Colonic mucosa (tissue), 4 donors: Measurements from ENCODE around the gene NEFH. TPM values are rescaled to one million over a fixed set of nuclear protein-coding genes. Genes with fewer than 3 reads are reported as not detected.

Experiments
- DNase-seq: peaks from one replicate; pipeline ENCODE4 v3.0.0-alpha.2; 2020
- H3K27ac ChIP-seq: fragments of 200-600 bp; one replicate; pipeline ENCODE4 v1.8.0; 2021
- H3K27me3 ChIP-seq: fragments of 200-600 bp; one replicate; pipeline ENCODE4 v1.8.0; 2021
- H3K36me3 ChIP-seq: fragments of 200-600 bp; one replicate; pipeline ENCODE4 v1.8.0; 2021
- H3K4me1 ChIP-seq: fragments of 200-600 bp; one replicate; pipeline ENCODE4 v1.8.0; 2021; ENCODE audit warnings: mild to moderate bottlenecking
- H3K4me3 ChIP-seq: fragments of 200-600 bp; one replicate; pipeline ENCODE4 v1.8.0; 2021
- H3K9ac ChIP-seq, 2 donors: one replicate each; pipeline ENCODE4 v1.7.0; 2013; ENCODE audit warnings: control low read depth in 2 of 2, low read depth in 2 of 2, low read length in 2 of 2
- H3K9me3 ChIP-seq: fragments of 200-600 bp; one replicate; pipeline ENCODE4 v1.8.0; 2021
- CTCF ChIP-seq: fragments of 200-600 bp; IDR thresholded peaks from one replicate; pipeline ENCODE4 v1.8.0; 2022; ENCODE audit warnings: antibody characterized with exemption, mild to moderate bottlenecking
- intact Hi-C: fragments of 100-400 bp; cut with DNase I; formaldehyde crosslinking; loops from one replicate; pipeline ENCODE4 v1.14.1; 2022
- total RNA-seq, 2 donors: library from RNA; stranded (reverse); fragmentation: NEBNext Ultra II Directional in 1 of 2; extraction: Animal tissue kit (Norgen Biotek cat#: 25700) in 1 of 2; gene quantifications; one replicate each; pipeline ENCODE4 v1.2.1, GENCODE V29; 2021
- donor health status: healthy.
- donor health status: DM: no; HTN: no; CAD: no.
- donor health status: DM: no; HTN: no; CAD: no.

Gene NEFH
- total RNA-seq, 2 donors from 2014 or later, result 0.42 TPM

DNA sequence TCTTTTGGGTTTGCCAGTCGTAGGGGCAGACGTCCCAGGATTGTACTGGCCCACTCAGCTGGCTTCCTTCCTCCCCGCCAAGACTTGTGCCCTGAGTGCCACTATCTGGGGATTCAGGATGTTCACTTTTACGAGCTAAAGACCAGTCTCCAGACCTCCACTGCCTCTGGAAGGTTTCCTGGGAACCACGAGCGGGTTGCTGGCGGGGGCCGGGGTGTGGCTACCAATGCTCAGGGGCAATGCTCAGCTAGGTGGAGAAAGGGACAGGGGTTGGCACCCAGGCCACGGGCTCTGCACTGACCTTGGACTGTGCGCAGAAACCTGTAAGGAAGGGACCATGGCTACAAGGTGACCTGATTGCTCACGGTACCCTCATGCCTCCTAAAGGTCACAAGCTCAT, 2.2 kb downstream of the NEFH start:
- Histone ChIP-seq H3K27ac (no peak overlapping the region), H3K27me3 (peaks cover 22% of the 10 kb centered on the region), H3K4me3 (no peak overlapping the region), H3K9me3 (no peaks in the 10 kb centered on the region), H3K9ac (no peak overlapping the region), H3K4me1 (no peaks in the 10 kb centered on the region), H3K36me3 (no peaks in the 10 kb centered on the region)
- DNase-seq, result no peak
- TF ChIP-seq CTCF, result no peak
- intact Hi-C loops, result no loop called here

DNA sequence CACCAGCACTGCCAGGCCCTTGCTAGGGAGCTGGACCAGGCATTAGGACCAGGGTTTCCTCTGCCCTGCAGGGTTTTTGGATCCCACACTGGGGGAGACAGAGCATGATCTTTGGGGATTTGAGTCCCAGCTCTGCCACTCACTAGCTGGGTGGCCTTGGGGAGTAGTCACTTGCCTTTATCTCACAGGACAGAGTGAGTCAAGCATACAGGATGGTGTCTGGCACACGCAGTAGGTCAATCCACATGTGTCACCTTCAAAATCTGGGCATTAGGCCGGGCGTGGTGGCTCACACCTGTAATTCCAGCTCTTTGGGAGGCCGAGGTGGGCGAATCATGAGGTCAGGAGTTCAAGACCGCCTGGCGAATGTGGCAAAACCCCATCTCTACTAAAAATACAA, 2.7 kb downstream of the NEFH start:
- H3K27me3 ChIP-seq, result peaks cover 22% of the 10 kb centered on the region

DNA sequence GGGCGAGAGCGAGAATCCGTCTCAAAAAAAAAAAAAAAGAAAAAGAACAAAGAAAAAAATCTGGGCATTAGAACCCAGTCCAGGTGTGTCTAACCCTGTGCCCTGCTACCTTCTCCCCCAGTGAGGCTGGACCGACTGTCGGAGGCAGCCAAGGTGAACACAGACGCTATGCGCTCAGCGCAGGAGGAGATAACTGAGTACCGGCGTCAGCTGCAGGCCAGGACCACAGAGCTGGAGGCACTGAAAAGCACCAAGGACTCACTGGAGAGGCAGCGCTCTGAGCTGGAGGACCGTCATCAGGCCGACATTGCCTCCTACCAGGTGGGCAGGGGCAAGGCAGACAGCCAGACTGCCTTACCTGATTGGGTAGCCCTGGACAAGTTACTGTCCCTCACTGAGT, 3.2 kb downstream of the NEFH start:
- Histone ChIP-seq H3K27ac (no peak overlapping the region), H3K36me3 (no peaks in the 10 kb centered on the region), H3K4me1 (no peaks in the 10 kb centered on the region), H3K9me3 (no peaks in the 10 kb centered on the region), H3K9ac (no peak overlapping the region), H3K4me3 (no peak overlapping the region), H3K27me3 (peaks cover 22% of the 10 kb centered on the region)
- TF ChIP-seq CTCF, result no peak
- DNase-seq, result no peak
- intact Hi-C loops, result no loop called here

More for the DNA sequence above, 2.7 kb downstream of the NEFH start:
- H3K4me1 ChIP-seq, result no peaks in the 10 kb centered on the region
- H3K27ac ChIP-seq, result no peak overlapping the region
- H3K9ac ChIP-seq, result no peak overlapping the region
- intact Hi-C loops, result no loop called here
- H3K4me3 ChIP-seq, result no peak overlapping the region
- no peak for TF ChIP-seq CTCF
- no peaks in the 10 kb centered on the region for H3K9me3 ChIP-seq
- no peaks in the 10 kb centered on the region for H3K36me3 ChIP-seq
- no peak for DNase-seq

GRCh38 chr22:29484642-29485041, 4.6 kb downstream of the NEFH start:
- no peak for TF ChIP-seq CTCF
- Histone ChIP-seq H3K9me3 (no peaks in the 10 kb centered on the region), H3K4me3 (no peak overlapping the region), H3K9ac (no peak overlapping the region), H3K4me1 (no peaks in the 10 kb centered on the region), H3K27ac (no peak overlapping the region), H3K36me3 (no peaks in the 10 kb centered on the region), H3K27me3 (peaks cover 15% of the 10 kb centered on the region)
- no peak for DNase-seq
- intact Hi-C loops, result no loop called here

DNA sequence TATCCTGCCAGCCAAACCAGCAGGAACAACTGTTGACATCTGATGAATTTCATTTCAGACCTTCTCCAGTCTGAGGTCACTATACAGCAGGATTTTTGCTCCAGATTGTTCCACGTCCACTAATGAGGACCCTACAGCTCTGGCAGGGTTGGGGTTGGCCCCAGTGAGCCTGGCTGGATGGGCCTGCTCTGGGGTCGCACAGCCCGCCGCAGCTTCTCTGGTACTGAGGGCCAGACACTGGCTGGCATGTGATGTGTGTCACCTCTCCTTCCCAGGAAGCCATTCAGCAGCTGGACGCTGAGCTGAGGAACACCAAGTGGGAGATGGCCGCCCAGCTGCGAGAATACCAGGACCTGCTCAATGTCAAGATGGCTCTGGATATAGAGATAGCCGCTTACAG, 5.4 kb downstream of the NEFH start:
- intact Hi-C loops, result no loop called here
- no peak for DNase-seq
- H3K9me3 ChIP-seq, result no peaks in the 10 kb centered on the region
- H3K27me3 ChIP-seq, result peaks cover 7% of the 10 kb centered on the region
- no peak overlapping the region for H3K9ac ChIP-seq
- TF ChIP-seq CTCF, result no peak
- H3K4me1 ChIP-seq, result no peaks in the 10 kb centered on the region
- no peak overlapping the region for H3K4me3 ChIP-seq
- H3K27ac ChIP-seq, result no peak overlapping the region
- H3K36me3 ChIP-seq, result no peaks in the 10 kb centered on the region
